GM12878 (cell line): ENCODE results near the gene FARS2.

Experiments used
- BHLHE40 ChIP-seq, 2 experiments: fragments of 450-650 bp in 1 of 2; IDR thresholded peaks; 2 replicates each; pipeline ENCODE4 v1.6.1; 2011 to 2017; ENCODE audit warnings: low read depth in 2 of 2, borderline replicate concordance in 1 of 2, improper control_type of control experiment in 1 of 2, low read length in 1 of 2, mild to moderate bottlenecking in 1 of 2
- CTCF ChIP-seq, 3 experiments: IDR thresholded peaks in 2 of 3; conservative IDR thresholded peaks in 1 of 3; 2 replicates each; pipeline ENCODE4 v1.5.1; 2011; ENCODE audit warnings: low read depth in 3 of 3, low read length in 3 of 3, mild to moderate bottlenecking in 3 of 3, control low read depth in 2 of 3, moderate library complexity in 2 of 3, inconsistent platforms in 1 of 3, mixed read lengths in 1 of 3; ENCODE audit not compliant: control insufficient read depth in 2 of 3, insufficient read depth in 1 of 3; ENCODE audit errors: extremely low read depth in 1 of 3
- NR2F1 ChIP-seq: fragments of 450-650 bp; conservative IDR thresholded peaks from 2 replicates; pipeline ENCODE4 v1.6.1; 2017; ENCODE audit warnings: mild to moderate bottlenecking
- SPI1 ChIP-seq: IDR thresholded peaks from 2 replicates; pipeline ENCODE4 v1.6.1; 2011; ENCODE audit warnings: low read depth, mild to moderate bottlenecking, low read length, moderate library complexity, borderline replicate concordance; ENCODE audit not compliant: insufficient read depth

- TF ChIP-seq SPI1 (no peak), NR2F1 (no peak), BHLHE40 (IDR thresholded peaks at IDR 0.05; ENCODE audit: borderline replicate concordance in 1 of 2, low read depth in 2 of 2, low read length in 1 of 2) (no peak), CTCF (IDR thresholded peaks at IDR 0.05 in 2 of 3, conservative IDR thresholded peaks at IDR 0.05 in 1 of 3; ENCODE audit: control insufficient read depth in 2 of 3, extremely low read depth in 1 of 3, insufficient read depth in 1 of 3, low read depth in 3 of 3, low read length in 3 of 3) (no peak)
These were observed 34.3 kb downstream of the FARS2 start for GRCh38 chr6:5295623-5296022.
